H1 (cell line): Measurements from ENCODE around the gene PPP1R12A.

ENCODE experiments used
- CEBPB ChIP-seq: IDR thresholded peaks from 2 replicates; pipeline ENCODE4 v1.6.1; 2012; ENCODE audit warnings: low read depth, low read length
- CHD1 ChIP-seq: IDR thresholded peaks from 2 replicates; pipeline ENCODE4 v1.6.1; 2012; ENCODE audit warnings: low read depth, low read length, improper control_type of control experiment
- EGR1 ChIP-seq: IDR thresholded peaks from 2 replicates; pipeline ENCODE4 v1.6.1; 2011; ENCODE audit warnings: low read depth, low read length, borderline replicate concordance
- EP300 ChIP-seq, 2 experiments: IDR thresholded peaks; 1 replicate in 1 of 2; 2 replicates in 1 of 2; pipeline ENCODE4 v1.6.1; 2011 to 2012; ENCODE audit warnings: low read depth in 2 of 2, low read length in 2 of 2, mild to moderate bottlenecking in 2 of 2, borderline replicate concordance in 1 of 2, inconsistent platforms in 1 of 2, moderate library complexity in 1 of 2
- EZH2 ChIP-seq: fragments of 200-600 bp; sonication (generic); IDR thresholded peaks from 2 replicates; pipeline ENCODE4 v1.7.1; 2012; ENCODE audit warnings: low read depth, mild to moderate bottlenecking, moderate library complexity, low read length, inconsistent platforms; ENCODE audit not compliant: severe bottlenecking
- POLR2A ChIP-seq, 2 experiments: IDR thresholded peaks; 1 replicate in 1 of 2; 2 replicates in 1 of 2; pipeline ENCODE4 v1.6.1; 2011; ENCODE audit warnings: low read depth in 2 of 2, low read length in 2 of 2, mild to moderate bottlenecking in 2 of 2; ENCODE audit errors: control extremely low read depth in 1 of 2
- POLR2AphosphoS5 ChIP-seq: IDR thresholded peaks from 2 replicates; pipeline ENCODE4 v1.6.1; 2011; ENCODE audit warnings: low read depth, low read length
- SP1 ChIP-seq: IDR thresholded peaks from 2 replicates; pipeline ENCODE4 v1.6.1; 2011; ENCODE audit warnings: low read depth, low read length
- TAF1 ChIP-seq: IDR thresholded peaks from 2 replicates; pipeline ENCODE4 v1.6.1; 2011; ENCODE audit warnings: mild to moderate bottlenecking, low read depth, low read length
- YY1 ChIP-seq: IDR thresholded peaks from 2 replicates; pipeline ENCODE4 v1.6.1; 2011; ENCODE audit warnings: low read depth, mild to moderate bottlenecking, low read length
- ZNF274 ChIP-seq: IDR thresholded peaks from 2 replicates; pipeline ENCODE4 v1.7.0; 2012; ENCODE audit warnings: low read length, borderline replicate concordance; ENCODE audit errors: extremely low read depth
- TF ChIP-seq, protein P1 (sequence below), 3 experiments: IDR thresholded peaks; 1 replicate in 2 of 3; 2 replicates in 1 of 3; pipeline versions ENCODE4 v1.5.1 to v1.6.1; 2011; ENCODE audit warnings: low read length in 3 of 3, mild to moderate bottlenecking in 3 of 3, inconsistent platforms in 2 of 3, low read depth in 1 of 3, moderate library complexity in 1 of 3; ENCODE audit not compliant: insufficient read depth in 1 of 3; ENCODE audit errors: control extremely low read depth in 1 of 3

DNA sequence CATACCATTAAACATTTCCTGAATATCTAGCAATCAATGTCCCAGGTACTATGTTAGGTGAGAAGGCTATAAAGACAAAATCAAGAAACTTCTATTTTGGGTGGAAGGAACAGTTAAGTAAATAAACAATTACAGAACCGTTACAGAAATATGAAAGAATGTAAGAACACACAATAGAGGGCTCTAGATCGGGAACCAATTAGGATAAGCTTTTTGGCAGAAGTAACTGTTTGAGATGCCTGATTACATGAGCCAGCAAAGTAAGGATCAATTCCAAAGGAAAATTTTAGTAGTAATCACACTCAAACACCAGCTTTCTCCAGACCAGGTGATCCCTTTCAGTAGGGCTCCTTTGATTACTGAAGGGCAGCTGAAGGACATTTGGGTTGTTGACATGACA, 33.9 kb downstream of the PPP1R12A start:
- TF ChIP-seq CEBPB (no peak), TAF1 (no peak), POLR2AphosphoS5 (no peak), POLR2A (IDR thresholded peaks at IDR 0.05; ENCODE audit: control extremely low read depth in 1 of 2, low read depth in 2 of 2, low read length in 2 of 2) (no peak), EP300 (IDR thresholded peaks at IDR 0.05; ENCODE audit: borderline replicate concordance in 1 of 2, low read depth in 2 of 2, low read length in 2 of 2) (no peak), EZH2 (no peak), YY1 (no peak), EGR1 (no peak), ZNF274 (no peak), CHD1 (no peak), SP1 (no peak)
- TF ChIP-seq, protein P1, sequence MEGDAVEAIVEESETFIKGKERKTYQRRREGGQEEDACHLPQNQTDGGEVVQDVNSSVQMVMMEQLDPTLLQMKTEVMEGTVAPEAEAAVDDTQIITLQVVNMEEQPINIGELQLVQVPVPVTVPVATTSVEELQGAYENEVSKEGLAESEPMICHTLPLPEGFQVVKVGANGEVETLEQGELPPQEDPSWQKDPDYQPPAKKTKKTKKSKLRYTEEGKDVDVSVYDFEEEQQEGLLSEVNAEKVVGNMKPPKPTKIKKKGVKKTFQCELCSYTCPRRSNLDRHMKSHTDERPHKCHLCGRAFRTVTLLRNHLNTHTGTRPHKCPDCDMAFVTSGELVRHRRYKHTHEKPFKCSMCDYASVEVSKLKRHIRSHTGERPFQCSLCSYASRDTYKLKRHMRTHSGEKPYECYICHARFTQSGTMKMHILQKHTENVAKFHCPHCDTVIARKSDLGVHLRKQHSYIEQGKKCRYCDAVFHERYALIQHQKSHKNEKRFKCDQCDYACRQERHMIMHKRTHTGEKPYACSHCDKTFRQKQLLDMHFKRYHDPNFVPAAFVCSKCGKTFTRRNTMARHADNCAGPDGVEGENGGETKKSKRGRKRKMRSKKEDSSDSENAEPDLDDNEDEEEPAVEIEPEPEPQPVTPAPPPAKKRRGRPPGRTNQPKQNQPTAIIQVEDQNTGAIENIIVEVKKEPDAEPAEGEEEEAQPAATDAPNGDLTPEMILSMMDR (IDR thresholded peaks at IDR 0.05; ENCODE audit: control extremely low read depth in 1 of 3, insufficient read depth in 1 of 3, low read depth in 1 of 3, low read length in 3 of 3): no peak
